ENCODE results near the gene SPARCL1.
A peak's percentile ranks its signal among the peaks of the same experiment; 100 is the strongest.
"Not testable (repeated sequence)": the region's sequence is repeated elsewhere in the genome, so short reads cannot be mapped to it uniquely, and the experiment has no call there.

SPARCL1 gene

GRCh38 chr4:87529187-87529586 is at the start of gene SPARCL1:
Gene SPARCL1, minus strand, starts transcription at chr4:87529376. Its CDS starts 29,802 bp downstream, at chr4:87499574.
- DNase-seq (ENCODE audit: low read depth in 1 of 2, low spot score in 1 of 2) = no peak

GRCh38 chr4:87575983-87576382 is 46.8 kb upstream of the SPARCL1 start:
- no peak for DNase-seq (ENCODE audit: low read depth in 1 of 2, low spot score in 1 of 2)
- TF ChIP-seq JUND (IDR thresholded peaks at IDR 0.05; ENCODE audit: low read depth) = no peak
- in situ Hi-C loops (cut with HindIII; ENCODE audit: low pct_unique_long_range_greater_than_20kb, low sequenced_read_pairs) = no loop called here

More at GRCh38 chr4:87529187-87529586, at the start of gene SPARCL1:
- in situ Hi-C loops (cut with HindIII; ENCODE audit: low pct_unique_long_range_greater_than_20kb, low sequenced_read_pairs) = no loop called here
- no peak for TF ChIP-seq JUND (IDR thresholded peaks at IDR 0.05; ENCODE audit: low read depth)

- in situ Hi-C loops (cut with HindIII; ENCODE audit: low pct_unique_long_range_greater_than_20kb, low sequenced_read_pairs) = no loop called here
Measured at GRCh38 chr4:87575408-87575807, 46.2 kb upstream of the SPARCL1 start.

GRCh38 chr4:87574996-87575395 is 45.8 kb upstream of the SPARCL1 start:
- TF ChIP-seq JUND (IDR thresholded peaks at IDR 0.05; ENCODE audit: low read depth) = no peak
- in situ Hi-C loops (cut with HindIII; ENCODE audit: low pct_unique_long_range_greater_than_20kb, low sequenced_read_pairs) = no loop called here
- DNase-seq (ENCODE audit: low read depth in 1 of 2, low spot score in 1 of 2) = no peak

More at GRCh38 chr4:87575408-87575807, 46.2 kb upstream of the SPARCL1 start:
- no peak for DNase-seq (ENCODE audit: low read depth in 1 of 2, low spot score in 1 of 2)
- TF ChIP-seq JUND (IDR thresholded peaks at IDR 0.05; ENCODE audit: low read depth) = no peak

- in situ Hi-C loops (cut with HindIII; ENCODE audit: low pct_unique_long_range_greater_than_20kb, low sequenced_read_pairs); DNase-seq (ENCODE audit: low read depth in 1 of 2, low spot score in 1 of 2): not testable (repeated sequence)
Measured at GRCh38 chr4:87574376-87574775, 45.2 kb upstream of the SPARCL1 start.

GRCh38 chr4:87570290-87570805 is 41.2 kb upstream of the SPARCL1 start:
- TF ChIP-seq JUND (IDR thresholded peaks at IDR 0.05; ENCODE audit: low read depth) = no peak

DNA sequence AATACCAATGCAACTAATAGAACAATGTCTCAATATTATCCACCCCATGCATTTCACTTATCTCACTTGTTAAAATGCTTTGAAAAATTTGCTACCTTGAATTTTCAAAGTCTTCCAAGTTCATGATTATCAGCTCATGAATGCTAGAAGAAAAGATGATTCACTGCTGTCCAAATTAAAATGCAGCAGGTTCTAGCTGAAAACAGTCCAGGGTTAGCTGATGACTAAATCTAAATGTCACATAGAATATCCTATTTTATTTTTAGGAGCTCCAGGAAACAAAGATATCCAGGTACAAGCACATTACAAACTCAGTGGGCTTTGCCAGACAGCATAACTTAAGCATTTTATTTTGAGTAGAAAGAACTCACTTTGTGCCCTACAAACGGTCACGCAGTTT is 38.0 kb upstream of the SPARCL1 start:
- no peak for TF ChIP-seq JUND (IDR thresholded peaks at IDR 0.05; ENCODE audit: low read depth)
- in situ Hi-C loops (cut with HindIII; ENCODE audit: low pct_unique_long_range_greater_than_20kb, low sequenced_read_pairs) = no loop called here
- DNase-seq (ENCODE audit: low read depth in 1 of 2, low spot score in 1 of 2) = no peak

More at GRCh38 chr4:87570290-87570805, 41.2 kb upstream of the SPARCL1 start:
- in situ Hi-C loops (cut with HindIII; ENCODE audit: low pct_unique_long_range_greater_than_20kb, low sequenced_read_pairs) = no loop called here
- no peak for DNase-seq (ENCODE audit: low read depth in 1 of 2, low spot score in 1 of 2)

DNA sequence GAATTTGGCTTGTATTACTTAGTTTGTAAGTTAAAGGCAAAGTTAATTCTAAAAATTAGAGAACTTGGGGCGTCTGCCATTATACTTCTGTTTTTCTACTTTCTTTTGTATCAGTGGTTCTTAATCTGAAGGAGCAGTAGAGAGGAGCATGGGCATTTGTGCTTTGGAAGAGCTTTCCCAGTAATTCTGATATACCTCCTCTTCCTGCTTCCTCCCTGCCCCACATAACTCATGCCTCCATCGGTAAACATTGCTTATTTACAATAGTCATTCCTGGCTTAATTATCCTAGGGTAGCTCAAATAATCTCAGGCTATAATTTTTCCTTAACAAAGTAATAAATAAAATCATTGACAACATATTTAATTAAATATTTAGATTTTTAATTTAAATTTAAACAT is 37.1 kb upstream of the SPARCL1 start:
- peak in 1 of 2 experiments; percentile 33 for DNase-seq (ENCODE audit: low read depth in 1 of 2, low spot score in 1 of 2)
- in situ Hi-C loops (cut with HindIII; ENCODE audit: low pct_unique_long_range_greater_than_20kb, low sequenced_read_pairs) = no loop called here
- no peak for TF ChIP-seq JUND (IDR thresholded peaks at IDR 0.05; ENCODE audit: low read depth)

DNA sequence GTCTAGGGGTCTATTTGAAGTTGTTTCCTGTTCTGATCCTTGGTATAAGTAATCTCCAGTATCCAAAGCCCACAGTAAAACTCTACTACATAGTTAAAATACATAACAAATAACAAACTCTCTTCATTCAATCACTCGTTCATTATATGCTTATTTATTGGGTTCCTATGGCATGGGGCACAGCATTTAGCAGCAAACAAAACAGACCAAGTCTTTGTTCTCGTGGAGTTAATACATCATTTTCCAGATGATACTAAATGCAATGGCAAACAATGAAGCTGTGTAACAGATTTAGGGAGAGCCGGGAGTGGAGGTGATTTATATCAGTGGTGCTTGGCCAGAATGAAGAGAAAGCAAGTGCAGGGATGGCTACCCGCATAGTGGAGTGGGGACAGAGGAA is 36.6 kb upstream of the SPARCL1 start:
- no peak for DNase-seq (ENCODE audit: low read depth in 1 of 2, low spot score in 1 of 2)
- in situ Hi-C loops (cut with HindIII; ENCODE audit: low pct_unique_long_range_greater_than_20kb, low sequenced_read_pairs) = no loop called here
- no peak for TF ChIP-seq JUND (IDR thresholded peaks at IDR 0.05; ENCODE audit: low read depth)

GRCh38 chr4:87560802-87561201 is 31.6 kb upstream of the SPARCL1 start:
- in situ Hi-C loops (cut with HindIII; ENCODE audit: low pct_unique_long_range_greater_than_20kb, low sequenced_read_pairs) = no loop called here
- DNase-seq (ENCODE audit: low read depth in 1 of 2, low spot score in 1 of 2) = no peak
- TF ChIP-seq JUND (IDR thresholded peaks at IDR 0.05; ENCODE audit: low read depth) = no peak

DNA sequence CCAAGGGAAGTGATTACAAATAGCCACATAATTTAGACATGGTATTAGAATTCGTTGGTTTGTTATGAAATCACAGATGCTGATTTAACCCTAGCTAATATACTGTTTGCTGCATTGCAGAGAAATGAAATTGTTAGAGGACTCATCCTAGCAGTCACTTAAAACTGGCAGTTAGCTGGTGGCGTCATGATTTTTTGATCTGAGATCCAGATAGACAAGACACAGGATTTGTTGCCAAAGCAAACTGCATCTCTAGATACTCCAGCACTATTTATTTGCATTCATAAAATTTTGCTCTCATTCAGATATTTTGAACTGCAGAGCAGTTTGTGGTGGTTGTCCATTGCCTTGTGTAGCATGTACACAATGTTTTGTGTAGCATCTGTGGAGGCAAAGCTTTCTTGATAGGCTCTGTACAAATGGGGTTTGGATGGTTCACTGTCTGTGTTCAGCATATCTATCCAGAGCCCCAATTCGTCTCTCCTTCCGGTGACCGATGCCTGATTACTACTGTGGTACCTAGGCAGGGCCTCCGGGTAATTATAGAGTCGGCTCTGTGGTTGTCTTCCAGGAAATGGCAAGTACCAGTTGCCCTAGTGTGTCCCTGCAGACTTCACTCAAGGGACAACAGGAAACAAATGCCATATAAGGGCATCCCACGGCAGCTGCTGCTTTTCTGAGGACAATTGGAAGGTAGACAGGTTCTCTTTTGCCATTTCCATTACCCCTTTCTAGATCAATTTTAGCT is 30.1 kb upstream of the SPARCL1 start:
- in situ Hi-C loops (cut with HindIII; ENCODE audit: low pct_unique_long_range_greater_than_20kb, low sequenced_read_pairs) = no loop called here
- no peak for TF ChIP-seq JUND (IDR thresholded peaks at IDR 0.05; ENCODE audit: low read depth)
- DNase-seq (ENCODE audit: low read depth in 1 of 2, low spot score in 1 of 2) = peak in 1 of 2 experiments; percentile 69

DNA sequence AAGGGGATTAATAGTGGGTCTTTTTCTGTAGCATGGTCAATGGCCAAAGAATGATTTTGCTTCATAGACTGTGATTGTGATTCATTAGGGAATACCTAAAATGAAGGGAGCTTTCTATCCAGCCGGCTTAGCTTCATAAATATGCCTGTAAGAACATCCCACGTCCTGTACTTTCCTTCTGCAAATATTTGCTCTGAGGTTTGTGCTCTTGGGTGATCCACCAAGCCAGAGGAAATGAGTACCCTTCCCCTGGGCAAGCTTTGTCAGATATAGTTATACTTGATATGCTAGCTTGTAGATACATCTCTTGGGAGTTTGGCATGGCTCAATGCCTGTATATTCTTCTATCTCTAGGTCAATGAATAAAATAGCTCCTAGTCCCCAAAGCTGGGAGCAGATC is 28.2 kb upstream of the SPARCL1 start:
- no peak for TF ChIP-seq JUND (IDR thresholded peaks at IDR 0.05; ENCODE audit: low read depth)
- no peak for DNase-seq (ENCODE audit: low read depth in 1 of 2, low spot score in 1 of 2)
- in situ Hi-C loops (cut with HindIII; ENCODE audit: low pct_unique_long_range_greater_than_20kb, low sequenced_read_pairs) = no loop called here

DNA sequence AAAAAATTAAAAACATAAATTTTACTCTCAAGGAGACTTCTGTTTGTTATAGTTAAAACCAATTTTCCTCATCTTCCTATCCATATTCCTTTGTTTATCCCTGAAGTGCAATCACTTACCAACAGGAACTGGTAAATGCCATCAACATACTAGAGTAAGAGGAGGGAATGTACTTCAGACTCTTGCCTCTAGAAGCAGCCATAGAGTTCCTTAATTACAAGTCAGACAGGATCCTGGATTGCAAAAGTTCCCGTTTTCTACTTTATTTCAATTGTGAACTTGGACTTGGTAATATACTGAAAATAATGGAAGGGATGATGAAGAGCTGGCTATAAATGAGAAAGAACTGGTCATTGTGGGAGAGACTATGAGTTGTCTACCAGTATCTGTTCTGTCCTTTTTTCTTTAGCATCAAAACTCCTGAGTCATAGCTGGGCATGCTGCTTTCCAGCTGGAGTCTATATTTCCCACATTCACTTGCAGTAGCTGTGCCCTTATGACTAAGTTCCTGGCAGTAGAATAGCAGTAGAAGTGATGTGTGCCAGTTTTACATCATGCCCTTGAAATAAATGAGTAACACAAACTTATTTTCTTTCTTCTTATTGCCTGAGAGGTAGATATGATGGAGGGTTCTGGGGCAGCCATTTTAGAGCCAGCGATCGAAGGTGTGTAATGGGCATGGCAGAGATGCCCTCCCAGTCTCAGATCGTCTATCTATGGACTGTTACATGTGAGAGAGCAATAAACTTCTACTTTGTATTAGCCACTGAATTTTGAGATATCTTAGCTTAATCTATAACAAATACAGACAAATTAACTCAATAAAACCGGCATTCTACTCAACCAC is 26.8 kb upstream of the SPARCL1 start:
- no peak for DNase-seq (ENCODE audit: low read depth in 1 of 2, low spot score in 1 of 2)
- in situ Hi-C loops (cut with HindIII; ENCODE audit: low pct_unique_long_range_greater_than_20kb, low sequenced_read_pairs) = no loop called here
- TF ChIP-seq JUND (IDR thresholded peaks at IDR 0.05; ENCODE audit: low read depth) = no peak
